Measurements from ENCODE around the gene MTIF3.

The MTIF3 gene

GRCh38 chr13:27425158-27425917 lies 25.0 kb downstream of the MTIF3 start:
- ATAC-seq = peak; percentile 9
- TF ChIP-seq OSR1 (CRISPR knock-in tag; IDR thresholded peaks at IDR 0.05) = no peak
- no peak for TF ChIP-seq RARB (CRISPR knock-in tag; IDR thresholded peaks at IDR 0.05)
- TF ChIP-seq ZFP3 (CRISPR knock-in tag; IDR thresholded peaks at IDR 0.05) = no peak
- no peak for TF ChIP-seq ZNF565 (CRISPR knock-in tag; conservative IDR thresholded peaks at IDR 0.05; ENCODE audit: low read depth)
- no peak for TF ChIP-seq ISL1 (CRISPR knock-in tag; IDR thresholded peaks at IDR 0.05)

DNA sequence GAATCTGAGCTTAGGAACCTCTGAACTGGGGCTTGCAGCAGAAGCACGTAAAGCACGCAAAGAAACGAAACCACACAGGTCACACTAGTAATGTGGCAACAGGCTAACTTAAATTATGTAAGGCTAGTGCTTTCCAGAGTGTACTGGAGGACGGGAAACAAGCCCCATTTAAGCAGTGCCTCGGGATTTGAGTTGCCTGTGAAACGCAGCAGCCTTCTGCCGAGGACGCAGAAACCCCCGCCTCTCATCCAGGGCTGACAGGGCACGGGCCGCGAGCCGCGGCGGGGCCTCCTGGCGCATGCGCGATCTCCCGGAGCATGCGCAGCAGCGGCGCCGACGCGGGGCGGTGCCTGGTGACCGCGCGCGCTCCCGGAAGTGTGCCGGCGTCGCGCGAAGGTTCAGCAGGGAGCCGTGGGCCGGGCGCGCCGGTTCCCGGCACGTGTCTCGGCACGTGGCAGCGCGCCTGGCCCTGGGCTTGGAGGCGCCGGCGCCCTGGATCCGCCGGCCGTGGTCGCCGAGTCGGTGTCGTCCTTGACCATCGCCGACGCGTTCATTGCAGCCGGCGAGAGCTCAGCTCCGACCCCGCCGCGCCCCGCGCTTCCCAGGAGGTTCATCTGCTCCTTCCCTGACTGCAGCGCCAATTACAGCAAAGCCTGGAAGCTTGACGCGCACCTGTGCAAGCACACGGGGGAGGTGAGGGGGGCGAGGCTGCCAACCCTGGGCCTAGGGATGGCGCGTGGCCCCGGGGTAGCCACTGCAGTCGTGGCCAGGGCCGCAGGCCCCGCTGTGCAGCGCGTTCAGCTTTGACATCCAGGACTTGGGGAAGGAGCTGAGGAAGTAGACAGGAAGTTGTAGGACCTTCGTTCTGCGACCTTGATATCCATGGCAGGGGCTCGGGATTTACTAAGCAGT lies 25.9 kb downstream of the MTIF3 start, which contains the start of gene GTF3A:
TSS of gene GTF3A (plus strand) at position 374 of the 912 bp plus-strand sequence.
- peak; percentile 97 for TF ChIP-seq ARNTL (CRISPR knock-in tag; IDR thresholded peaks at IDR 0.05; ENCODE audit: borderline replicate concordance, low read depth)
- TF ChIP-seq PATZ1 (CRISPR knock-in tag; IDR thresholded peaks at IDR 0.05; ENCODE audit: borderline replicate concordance) = no peak

DNA sequence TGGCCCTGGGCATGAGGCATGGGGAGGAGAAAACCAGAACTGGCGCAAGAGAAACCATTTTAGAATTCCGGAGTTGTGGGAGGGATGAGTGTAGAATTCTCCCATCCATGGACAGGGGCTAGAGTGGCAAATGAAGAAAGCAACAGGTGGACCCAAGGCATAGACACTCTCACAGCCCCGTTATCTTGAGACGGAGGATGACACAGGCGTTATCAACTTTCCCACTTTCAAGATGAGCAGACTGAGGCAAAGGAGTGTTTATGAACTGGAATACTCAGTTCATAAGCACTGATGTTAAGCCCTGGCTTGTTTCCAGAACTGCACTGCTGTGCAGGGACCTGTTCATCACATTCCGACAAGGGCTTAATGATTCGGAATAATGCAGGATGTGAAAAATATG lies 27.0 kb downstream of the MTIF3 start:
- TF ChIP-seq PPARA (CRISPR knock-in tag; IDR thresholded peaks at IDR 0.05; ENCODE audit: borderline replicate concordance) (no peak), OSR1 (CRISPR knock-in tag; IDR thresholded peaks at IDR 0.05) (no peak), ESRRG (CRISPR knock-in tag; IDR thresholded peaks at IDR 0.05) (no peak), SNAI2 (CRISPR knock-in tag; IDR thresholded peaks at IDR 0.05) (no peak), CREB5 (CRISPR knock-in tag; IDR thresholded peaks at IDR 0.05; ENCODE audit: low read depth) (no peak), ZFP3 (CRISPR knock-in tag; IDR thresholded peaks at IDR 0.05) (no peak), ARNTL (CRISPR knock-in tag; IDR thresholded peaks at IDR 0.05; ENCODE audit: borderline replicate concordance, low read depth) (no peak)
- TF ChIP-seq, protein P1, sequence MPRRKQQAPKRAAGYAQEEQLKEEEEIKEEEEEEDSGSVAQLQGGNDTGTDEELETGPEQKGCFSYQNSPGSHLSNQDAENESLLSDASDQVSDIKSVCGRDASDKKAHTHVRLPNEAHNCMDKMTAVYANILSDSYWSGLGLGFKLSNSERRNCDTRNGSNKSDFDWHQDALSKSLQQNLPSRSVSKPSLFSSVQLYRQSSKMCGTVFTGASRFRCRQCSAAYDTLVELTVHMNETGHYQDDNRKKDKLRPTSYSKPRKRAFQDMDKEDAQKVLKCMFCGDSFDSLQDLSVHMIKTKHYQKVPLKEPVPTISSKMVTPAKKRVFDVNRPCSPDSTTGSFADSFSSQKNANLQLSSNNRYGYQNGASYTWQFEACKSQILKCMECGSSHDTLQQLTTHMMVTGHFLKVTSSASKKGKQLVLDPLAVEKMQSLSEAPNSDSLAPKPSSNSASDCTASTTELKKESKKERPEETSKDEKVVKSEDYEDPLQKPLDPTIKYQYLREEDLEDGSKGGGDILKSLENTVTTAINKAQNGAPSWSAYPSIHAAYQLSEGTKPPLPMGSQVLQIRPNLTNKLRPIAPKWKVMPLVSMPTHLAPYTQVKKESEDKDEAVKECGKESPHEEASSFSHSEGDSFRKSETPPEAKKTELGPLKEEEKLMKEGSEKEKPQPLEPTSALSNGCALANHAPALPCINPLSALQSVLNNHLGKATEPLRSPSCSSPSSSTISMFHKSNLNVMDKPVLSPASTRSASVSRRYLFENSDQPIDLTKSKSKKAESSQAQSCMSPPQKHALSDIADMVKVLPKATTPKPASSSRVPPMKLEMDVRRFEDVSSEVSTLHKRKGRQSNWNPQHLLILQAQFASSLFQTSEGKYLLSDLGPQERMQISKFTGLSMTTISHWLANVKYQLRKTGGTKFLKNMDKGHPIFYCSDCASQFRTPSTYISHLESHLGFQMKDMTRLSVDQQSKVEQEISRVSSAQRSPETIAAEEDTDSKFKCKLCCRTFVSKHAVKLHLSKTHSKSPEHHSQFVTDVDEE (CRISPR knock-in tag; IDR thresholded peaks at IDR 0.05) = no peak
- no peak for ATAC-seq

More for the DNA sequence above, 25.9 kb downstream of the MTIF3 start, which contains the start of gene GTF3A:
- peak; percentile 78 for ATAC-seq

DNA sequence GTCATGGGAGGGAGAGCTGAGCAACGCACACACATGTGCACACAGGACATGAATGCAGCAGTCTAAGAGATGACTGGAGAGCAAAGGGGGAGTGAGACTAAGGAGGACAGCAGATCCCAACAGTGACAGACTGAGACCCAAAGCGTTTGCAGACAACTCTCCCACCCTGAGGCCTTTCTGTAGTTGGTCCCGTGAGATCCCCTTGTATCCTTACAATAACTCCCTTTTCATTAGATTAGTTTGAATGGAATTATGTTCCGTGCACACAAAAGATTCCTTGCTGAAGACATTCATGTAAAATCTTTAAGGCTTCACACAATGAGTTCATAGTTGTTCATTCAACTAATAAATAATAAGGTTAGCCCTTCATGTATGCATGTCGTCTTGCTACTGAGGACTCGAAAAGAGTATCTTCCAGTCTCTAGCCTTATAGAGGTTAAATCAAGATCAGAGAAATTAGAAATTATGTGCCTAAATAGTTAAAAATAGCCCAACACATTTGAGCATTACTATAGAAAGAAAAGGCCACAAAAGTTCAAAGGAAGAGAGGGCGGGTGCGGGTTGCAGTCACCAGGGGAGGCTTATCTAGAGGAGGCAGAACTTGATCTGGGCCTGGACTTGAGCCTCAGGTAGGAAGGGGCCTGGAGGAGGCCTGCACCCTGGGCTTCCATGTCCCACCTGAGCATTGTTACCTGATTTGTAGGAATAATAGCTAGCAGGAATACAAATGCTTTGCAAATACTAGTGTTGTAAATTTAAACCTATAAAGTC lies 29.1 kb downstream of the MTIF3 start:
- no peak for TF ChIP-seq GLIS3 (CRISPR knock-in tag; IDR thresholded peaks at IDR 0.05)
- no peak for TF ChIP-seq ZFP30 (CRISPR knock-in tag; IDR thresholded peaks at IDR 0.05)
- no peak for ATAC-seq

GRCh38 chr13:27419328-27419727 lies 31.0 kb downstream of the MTIF3 start:
- ATAC-seq = no peak

More at GRCh38 chr13:27419328-27419727, 31.0 kb downstream of the MTIF3 start:
- TF ChIP-seq ZC3H10 (CRISPR knock-in tag; IDR thresholded peaks at IDR 0.05) = no peak
- no peak for TF ChIP-seq GLIS3 (CRISPR knock-in tag; IDR thresholded peaks at IDR 0.05)
- TF ChIP-seq, protein P2, sequence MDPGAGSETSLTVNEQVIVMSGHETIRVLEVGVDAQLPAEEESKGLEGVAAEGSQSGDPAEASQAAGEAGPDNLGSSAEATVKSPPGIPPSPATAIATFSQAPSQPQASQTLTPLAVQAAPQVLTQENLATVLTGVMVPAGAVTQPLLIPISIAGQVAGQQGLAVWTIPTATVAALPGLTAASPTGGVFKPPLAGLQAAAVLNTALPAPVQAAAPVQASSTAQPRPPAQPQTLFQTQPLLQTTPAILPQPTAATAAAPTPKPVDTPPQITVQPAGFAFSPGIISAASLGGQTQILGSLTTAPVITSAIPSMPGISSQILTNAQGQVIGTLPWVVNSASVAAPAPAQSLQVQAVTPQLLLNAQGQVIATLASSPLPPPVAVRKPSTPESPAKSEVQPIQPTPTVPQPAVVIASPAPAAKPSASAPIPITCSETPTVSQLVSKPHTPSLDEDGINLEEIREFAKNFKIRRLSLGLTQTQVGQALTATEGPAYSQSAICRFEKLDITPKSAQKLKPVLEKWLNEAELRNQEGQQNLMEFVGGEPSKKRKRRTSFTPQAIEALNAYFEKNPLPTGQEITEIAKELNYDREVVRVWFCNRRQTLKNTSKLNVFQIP (CRISPR knock-in tag; IDR thresholded peaks at IDR 0.05; ENCODE audit: borderline replicate concordance, low read depth) = no peak
- TF ChIP-seq ZNF8 (CRISPR knock-in tag; IDR thresholded peaks at IDR 0.05) = no peak
- no peak for TF ChIP-seq CSRNP3 (CRISPR knock-in tag; IDR thresholded peaks at IDR 0.05)
- TF ChIP-seq ZFP3 (CRISPR knock-in tag; IDR thresholded peaks at IDR 0.05) = no peak
- TF ChIP-seq ARNTL (CRISPR knock-in tag; IDR thresholded peaks at IDR 0.05; ENCODE audit: borderline replicate concordance, low read depth) = no peak
- no peak for TF ChIP-seq SNAI2 (CRISPR knock-in tag; IDR thresholded peaks at IDR 0.05)
